ENCODE measurements around the gene SLC9A5. TPM values are rescaled to one million over a fixed set of nuclear protein-coding genes. Genes with fewer than 3 reads are reported as not detected.

Gene SLC9A5
- total and polyA plus RNA-seq, 4 donors: 1.1 to 2.9 (median 1.6) TPM

DNA sequence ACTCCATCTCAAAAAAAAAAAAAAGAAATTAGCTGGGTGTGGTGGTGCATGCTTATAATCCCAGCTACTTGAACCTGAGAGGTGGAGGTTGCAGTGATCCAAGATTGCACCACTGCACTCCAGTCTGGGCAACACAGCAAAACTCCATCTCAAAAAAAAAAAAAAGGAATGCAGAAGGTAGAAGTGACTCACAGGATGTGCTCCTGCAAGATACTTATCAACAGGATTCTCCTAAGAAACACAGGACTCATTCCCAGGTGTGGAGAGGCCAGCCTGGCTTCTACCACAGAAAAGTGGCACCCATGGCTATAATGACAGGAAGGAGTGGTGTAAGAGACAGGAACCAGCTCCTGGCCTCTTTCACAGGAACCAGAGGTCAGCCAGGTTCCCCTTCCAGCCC, 36.0 kb upstream of the SLC9A5 start:
- ATAC-seq (ENCODE audit: low FRiP score): no peak
- intact Hi-C loops (cut with DNase I): no loop called here

DNA sequence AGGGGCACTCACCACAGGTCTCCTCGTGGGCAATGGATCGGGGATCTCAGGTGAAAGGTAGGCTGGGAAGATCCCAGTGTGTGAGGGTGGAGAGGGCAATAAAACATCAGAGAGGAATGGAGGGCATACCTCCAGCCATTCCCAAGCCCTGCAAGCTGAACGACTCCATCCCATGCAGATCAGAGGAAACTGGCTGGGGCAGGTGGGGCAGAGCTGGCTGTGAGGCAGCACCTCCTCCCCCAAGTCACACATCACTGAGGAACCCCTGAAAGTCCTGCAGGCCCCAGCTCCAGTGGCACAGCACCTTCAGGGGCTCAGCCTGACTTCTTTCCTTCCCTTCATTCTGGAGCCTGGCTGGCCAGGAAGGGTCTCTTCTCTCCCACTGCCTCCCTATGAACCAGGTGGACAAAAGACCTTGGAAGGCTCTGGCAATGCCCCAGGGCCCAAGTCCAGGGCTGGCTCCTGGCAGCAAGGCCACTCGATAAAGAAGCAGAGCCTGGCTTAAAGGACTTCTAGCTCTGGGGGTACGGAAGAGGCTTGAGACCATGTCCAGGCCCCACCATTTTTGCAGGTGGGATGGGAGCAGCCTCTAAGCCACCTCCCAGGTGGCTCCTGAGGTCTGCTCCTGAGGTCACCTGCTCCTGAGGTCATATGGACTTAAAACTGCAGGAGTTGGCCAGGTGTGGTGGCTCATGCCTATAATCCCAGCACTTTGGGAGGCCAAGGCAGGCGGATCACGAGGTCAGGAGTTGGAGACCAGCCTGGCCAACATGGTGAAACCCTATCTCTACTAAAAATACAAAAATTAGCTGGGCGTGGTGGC, 35.4 kb upstream of the SLC9A5 start:
- DNase-seq: no peak
- intact Hi-C loops (cut with DNase I): no loop called here
- Histone ChIP-seq H3K27ac (ENCODE audit: low read depth in 1 of 2, low read length in 2 of 2) (no peak overlapping the region), H3K36me3 (ENCODE audit: control insufficient read depth in 1 of 2, insufficient read depth in 2 of 2, low read length in 1 of 2) (no peaks in the 10 kb centered on the region), H3K9me3 (ENCODE audit: control insufficient read depth, low read length) (no peaks in the 10 kb centered on the region), H3K27me3 (ENCODE audit: control insufficient read depth in 1 of 2, insufficient read depth in 2 of 2, low read length in 1 of 2) (no peaks in the 10 kb centered on the region), H3K4me3 (ENCODE audit: low read length in 2 of 2) (no peak overlapping the region), H3K4me1 (ENCODE audit: control insufficient read depth in 1 of 2, insufficient read depth in 2 of 2, low read length in 2 of 2) (no peaks in the 10 kb centered on the region)
- WGBS, 2 donors: 71 to 74% methylated on average over 8 of the region's 8 CpGs
- ATAC-seq (ENCODE audit: low FRiP score): no peak

More for the DNA sequence above, 36.0 kb upstream of the SLC9A5 start:
- no peaks in the 10 kb centered on the region for H3K9me3 ChIP-seq (ENCODE audit: control insufficient read depth, low read length)
- H3K36me3 ChIP-seq (ENCODE audit: control insufficient read depth in 1 of 2, insufficient read depth in 2 of 2, low read length in 1 of 2): no peaks in the 10 kb centered on the region
- H3K4me3 ChIP-seq (ENCODE audit: low read length in 2 of 2): no peak overlapping the region
- H3K27ac ChIP-seq (ENCODE audit: low read depth in 1 of 2, low read length in 2 of 2): no peak overlapping the region
- no peaks in the 10 kb centered on the region for H3K4me1 ChIP-seq (ENCODE audit: control insufficient read depth in 1 of 2, insufficient read depth in 2 of 2, low read length in 2 of 2)
- DNase-seq: no peak
- H3K27me3 ChIP-seq (ENCODE audit: control insufficient read depth in 1 of 2, insufficient read depth in 2 of 2, low read length in 1 of 2): no peaks in the 10 kb centered on the region

DNA sequence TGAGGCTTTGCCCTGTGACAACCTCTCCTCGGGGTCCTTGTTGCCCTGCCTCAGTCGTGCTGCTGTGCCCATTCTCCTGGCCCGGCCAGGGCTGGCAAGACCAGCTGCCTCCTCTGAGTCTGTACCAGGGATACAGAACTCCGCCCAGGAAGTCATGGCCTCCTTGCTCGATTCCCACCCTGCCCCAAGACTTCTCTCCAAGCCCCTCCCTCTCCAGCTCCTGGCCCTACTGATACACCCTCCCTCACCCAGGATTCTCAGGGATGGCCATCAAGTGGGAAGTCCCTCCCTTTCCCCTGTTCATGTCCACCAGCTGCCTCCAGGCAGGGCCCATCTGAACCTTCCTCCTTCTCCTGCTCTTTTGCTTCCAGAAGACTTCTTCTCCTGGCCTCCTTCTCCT, 33.1 kb upstream of the SLC9A5 start:
- no peak overlapping the region for H3K27ac ChIP-seq (ENCODE audit: low read depth in 1 of 2, low read length in 2 of 2)
- H3K9me3 ChIP-seq (ENCODE audit: control insufficient read depth, low read length): no peaks in the 10 kb centered on the region
- ATAC-seq (ENCODE audit: low FRiP score): no peak
- no peak overlapping the region for H3K4me3 ChIP-seq (ENCODE audit: low read length in 2 of 2)
- H3K27me3 ChIP-seq (ENCODE audit: control insufficient read depth in 1 of 2, insufficient read depth in 2 of 2, low read length in 1 of 2): no peaks in the 10 kb centered on the region
- intact Hi-C loops (cut with DNase I): no loop called here
- H3K4me1 ChIP-seq (ENCODE audit: control insufficient read depth in 1 of 2, insufficient read depth in 2 of 2, low read length in 2 of 2): no peaks in the 10 kb centered on the region
- no peak for DNase-seq
- WGBS, 2 donors: 63 to 70% methylated on average over 5 of the region's 5 CpGs
- no peaks in the 10 kb centered on the region for H3K36me3 ChIP-seq (ENCODE audit: control insufficient read depth in 1 of 2, insufficient read depth in 2 of 2, low read length in 1 of 2)

DNA sequence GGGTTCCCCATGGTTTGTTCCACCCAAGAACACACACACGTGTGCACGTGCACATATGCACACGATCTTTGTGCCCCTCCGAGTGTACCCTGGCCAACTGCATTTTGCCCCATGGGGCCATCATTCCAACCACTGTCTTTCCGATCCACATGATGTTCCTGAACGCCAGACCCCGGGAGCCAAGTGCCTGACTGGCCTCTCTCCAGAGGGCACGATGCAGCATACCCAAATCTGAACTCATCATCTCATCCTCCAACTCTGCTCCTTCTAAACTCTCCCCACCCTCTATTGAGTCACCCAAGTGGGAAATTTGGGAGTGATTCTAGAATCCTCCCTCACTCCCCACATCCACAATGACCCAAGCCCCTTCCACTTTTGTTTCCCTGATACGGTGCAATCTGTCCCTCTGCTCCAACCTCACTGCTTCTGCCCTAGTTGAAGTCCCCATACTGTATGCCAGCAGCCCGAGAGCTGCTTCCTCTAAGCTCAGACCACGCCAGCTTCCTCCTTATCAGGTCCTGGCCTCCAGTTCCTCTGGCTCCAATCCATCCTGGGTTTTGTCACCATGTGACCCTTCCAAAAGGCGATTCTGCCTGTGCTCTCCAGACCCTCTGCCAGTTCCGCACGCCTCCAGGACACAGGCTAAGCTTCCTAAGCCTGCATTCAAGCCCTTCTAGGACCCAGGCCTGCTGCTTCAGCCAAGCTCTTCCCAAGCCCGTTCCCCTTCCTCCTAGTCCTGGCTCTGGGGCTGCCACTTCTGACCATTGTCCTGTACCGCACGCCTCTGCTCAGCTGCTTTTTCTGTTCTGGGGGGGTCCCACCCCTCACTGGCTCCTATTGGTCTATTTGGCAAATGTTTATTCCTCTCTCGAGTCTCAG, 31.9 kb upstream of the SLC9A5 start:
- intact Hi-C loops (cut with DNase I): no loop called here
- 58% methylated on average over 18 of the region's 18 CpGs for WGBS, 2 donors
- ATAC-seq (ENCODE audit: low FRiP score) (peak; percentile 72), DNase-seq (peak in 1 of 2 donors; percentile 81)
- Histone ChIP-seq H3K36me3 (ENCODE audit: control insufficient read depth in 1 of 2, insufficient read depth in 2 of 2, low read length in 1 of 2) (no peaks in the 10 kb centered on the region), H3K4me1 (ENCODE audit: control insufficient read depth in 1 of 2, insufficient read depth in 2 of 2, low read length in 2 of 2) (no peaks in the 10 kb centered on the region), H3K27me3 (ENCODE audit: control insufficient read depth in 1 of 2, insufficient read depth in 2 of 2, low read length in 1 of 2) (no peaks in the 10 kb centered on the region), H3K27ac (ENCODE audit: low read depth in 1 of 2, low read length in 2 of 2) (no peak overlapping the region), H3K4me3 (ENCODE audit: low read length in 2 of 2) (no peak overlapping the region), H3K9me3 (ENCODE audit: control insufficient read depth, low read length) (no peaks in the 10 kb centered on the region)

DNA sequence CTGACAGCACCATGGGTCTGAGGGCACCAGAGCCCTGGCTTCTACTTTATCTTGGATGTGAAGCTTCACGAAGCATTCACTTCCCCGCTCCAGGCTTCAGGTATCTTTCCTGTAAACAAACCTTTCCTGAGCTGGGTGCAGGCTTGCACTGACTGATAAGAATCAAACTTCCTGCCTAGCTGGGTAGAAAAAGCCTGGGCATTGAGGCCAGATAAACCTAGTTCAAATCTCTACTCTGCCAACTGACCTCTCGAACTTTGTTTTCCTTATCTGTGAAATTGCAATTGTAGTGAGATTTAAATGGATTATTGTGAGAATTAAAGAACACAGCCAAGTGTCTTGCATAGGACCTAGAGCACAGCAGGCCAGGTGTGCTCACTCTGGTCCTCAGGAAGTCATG, 24.8 kb upstream of the SLC9A5 start:
- H3K4me3 ChIP-seq (ENCODE audit: low read length in 2 of 2): no peak overlapping the region
- DNase-seq (no peak), ATAC-seq (ENCODE audit: low FRiP score) (no peak)
- H3K27ac ChIP-seq (ENCODE audit: low read depth in 1 of 2, low read length in 2 of 2): no peak overlapping the region
- no peaks in the 10 kb centered on the region for H3K9me3 ChIP-seq (ENCODE audit: control insufficient read depth, low read length)
- no peaks in the 10 kb centered on the region for H3K27me3 ChIP-seq (ENCODE audit: control insufficient read depth in 1 of 2, insufficient read depth in 2 of 2, low read length in 1 of 2)
- no peaks in the 10 kb centered on the region for H3K36me3 ChIP-seq (ENCODE audit: control insufficient read depth in 1 of 2, insufficient read depth in 2 of 2, low read length in 1 of 2)
- intact Hi-C loops (cut with DNase I): no loop called here
- H3K4me1 ChIP-seq (ENCODE audit: control insufficient read depth in 1 of 2, insufficient read depth in 2 of 2, low read length in 2 of 2): no peaks in the 10 kb centered on the region
- 74 to 78% methylated on average over 3 of the region's 3 CpGs for WGBS, 2 donors

DNA sequence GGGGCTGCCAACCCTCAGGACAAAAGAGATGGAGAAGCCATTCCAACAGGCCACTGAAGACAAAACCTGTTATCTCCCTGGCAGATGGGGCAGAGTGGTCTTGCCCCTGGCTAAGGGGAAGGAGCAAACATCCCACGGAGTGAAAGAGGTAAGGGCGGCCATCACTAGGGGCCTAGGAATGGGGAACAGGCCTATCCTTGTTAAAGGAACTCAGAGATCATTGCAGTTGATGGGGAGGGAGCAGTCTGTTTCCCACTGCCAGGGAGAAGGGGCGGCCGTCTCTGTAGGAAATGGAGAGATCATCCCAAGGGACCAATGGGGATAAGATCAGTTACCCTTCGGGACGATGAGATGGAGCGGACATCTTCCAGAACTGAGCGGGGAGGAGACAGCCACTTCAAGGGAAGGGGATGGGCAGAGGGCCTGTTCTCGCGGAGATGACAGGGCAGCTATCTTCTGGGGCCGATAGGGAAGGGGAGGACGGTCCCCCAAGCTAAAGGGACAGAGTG, 22.4 kb upstream of the SLC9A5 start:
- Histone ChIP-seq H3K27me3 (ENCODE audit: control insufficient read depth in 1 of 2, insufficient read depth in 2 of 2, low read length in 1 of 2) (no peaks in the 10 kb centered on the region), H3K27ac (ENCODE audit: low read depth in 1 of 2, low read length in 2 of 2) (peak overlapping the region in 1 of 2 donors; percentile 20), H3K4me1 (ENCODE audit: control insufficient read depth in 1 of 2, insufficient read depth in 2 of 2, low read length in 2 of 2) (no peaks in the 10 kb centered on the region), H3K9me3 (ENCODE audit: control insufficient read depth, low read length) (no peaks in the 10 kb centered on the region), H3K4me3 (ENCODE audit: low read length in 2 of 2) (peak overlapping the region; percentile 39 to 56), H3K36me3 (ENCODE audit: control insufficient read depth in 1 of 2, insufficient read depth in 2 of 2, low read length in 1 of 2) (peaks cover 0 to 4% of the 10 kb centered on the region in 2 donors)
- DNase-seq: no peak
- peak; percentile 30 for ATAC-seq (ENCODE audit: low FRiP score)
- intact Hi-C loops (cut with DNase I): loop anchor here in 1 of 2 donors (5.0 kb wide), 1 partner anchor 34 kb away; the partner anchor contains the start of genes E2F4 and EXOC3L1
- WGBS, 2 donors: 7 to 8% methylated on average over 12 of the region's 12 CpGs

DNA sequence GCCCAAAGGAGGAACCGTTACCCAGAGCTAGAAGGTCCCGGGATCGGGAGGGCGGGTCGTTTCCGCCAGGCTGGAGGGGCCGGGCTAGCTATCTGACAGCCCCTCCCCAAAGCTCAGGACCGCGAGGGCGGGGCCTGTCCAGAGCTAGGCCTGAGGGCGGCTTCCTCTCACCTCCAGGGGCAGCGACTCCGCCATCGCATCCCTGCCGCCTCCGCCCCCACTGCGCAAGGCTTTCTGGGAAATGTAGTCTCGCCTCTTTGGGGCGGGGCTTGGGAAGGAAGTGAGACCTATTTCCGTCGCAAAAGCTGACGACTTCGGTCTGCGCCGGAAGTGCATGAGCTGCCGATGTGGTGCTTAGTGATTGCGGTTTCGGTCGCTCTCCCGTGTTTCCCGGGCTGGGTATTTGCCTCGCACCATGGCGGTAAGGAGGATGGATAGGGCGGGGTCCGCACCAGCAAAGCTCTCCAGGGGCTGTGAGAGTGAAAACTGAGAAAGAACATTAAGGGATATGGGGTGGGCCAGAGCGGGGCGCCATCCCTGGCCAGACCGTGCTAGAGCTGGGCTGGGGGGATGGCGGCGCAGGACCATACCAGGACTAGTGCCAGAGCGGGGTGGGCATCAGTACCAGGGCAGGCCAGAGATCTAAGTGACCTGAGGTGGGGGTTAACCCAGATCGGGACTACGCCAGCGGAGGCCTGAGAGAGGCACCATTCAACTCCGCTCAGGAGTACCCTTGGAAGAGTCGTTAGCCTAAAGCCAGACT, 21.8 kb upstream of the SLC9A5 start, which contains the start of gene TMEM208:
TSS of gene TMEM208 (plus strand) at position 327 of the 763 bp plus-strand sequence. CDS start at position 416, 89 bp downstream.
- intact Hi-C loops (cut with DNase I): loop anchor here in 1 of 2 donors (5.0 kb wide), 1 partner anchor 35 kb away; the partner anchor contains the start of genes E2F4 and EXOC3L1

DNA sequence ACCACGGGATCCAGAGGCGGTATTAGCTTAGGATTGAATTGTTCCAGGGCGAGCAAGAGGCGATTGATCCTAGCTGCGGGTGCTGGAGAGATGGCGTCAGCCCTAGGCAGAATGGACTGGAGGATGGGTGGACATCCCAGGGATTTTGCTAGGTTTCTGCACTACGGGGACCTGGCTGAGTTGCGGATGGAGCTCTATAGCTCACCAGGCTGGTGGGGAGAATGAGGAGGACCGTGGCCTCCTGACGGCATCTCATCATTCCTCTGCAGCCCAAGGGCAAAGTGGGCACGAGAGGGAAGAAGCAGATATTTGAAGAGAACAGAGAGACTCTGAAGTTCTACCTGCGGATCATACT, 21.2 kb upstream of the SLC9A5 start:
- Histone ChIP-seq H3K36me3 (ENCODE audit: control insufficient read depth in 1 of 2, insufficient read depth in 2 of 2, low read length in 1 of 2) (peaks cover 0 to 4% of the 10 kb centered on the region in 2 donors), H3K27me3 (ENCODE audit: control insufficient read depth in 1 of 2, insufficient read depth in 2 of 2, low read length in 1 of 2) (no peaks in the 10 kb centered on the region), H3K9me3 (ENCODE audit: control insufficient read depth, low read length) (no peaks in the 10 kb centered on the region), H3K4me1 (ENCODE audit: control insufficient read depth in 1 of 2, insufficient read depth in 2 of 2, low read length in 2 of 2) (no peaks in the 10 kb centered on the region), H3K4me3 (ENCODE audit: low read length in 2 of 2) (peak overlapping the region; percentile 77), H3K27ac (ENCODE audit: low read depth in 1 of 2, low read length in 2 of 2) (no peak overlapping the region)
- intact Hi-C loops (cut with DNase I): loop anchor here in 1 of 2 donors (5.0 kb wide), 1 partner anchor 35 kb away; the partner anchor contains the start of genes E2F4 and EXOC3L1
- no peak for DNase-seq
- ATAC-seq (ENCODE audit: low FRiP score): no peak
- WGBS, 2 donors: 12 to 13% methylated on average over 12 of the region's 12 CpGs

More for the DNA sequence above, 21.8 kb upstream of the SLC9A5 start, which contains the start of gene TMEM208:
- peak within 1 kb of the TSS; percentile 77 for H3K4me3 ChIP-seq (ENCODE audit: low read length in 2 of 2)
- H3K4me1 ChIP-seq (ENCODE audit: control insufficient read depth in 1 of 2, insufficient read depth in 2 of 2, low read length in 2 of 2): no peaks in the 10 kb centered on the region
- H3K9me3 ChIP-seq (ENCODE audit: control insufficient read depth, low read length): no peaks in the 10 kb centered on the region
- ATAC-seq (ENCODE audit: low FRiP score) (peak; percentile 97), DNase-seq (peak; percentile 98 to 99)
- WGBS, 2 donors: 0% methylated on average over 36 to 46 of the region's 46 CpGs
- H3K36me3 ChIP-seq (ENCODE audit: control insufficient read depth in 1 of 2, insufficient read depth in 2 of 2, low read length in 1 of 2): peaks cover 0 to 4% of the 10 kb centered on the region in 2 donors
- H3K27ac ChIP-seq (ENCODE audit: low read depth in 1 of 2, low read length in 2 of 2): peak within 1 kb of the TSS in 1 of 2 donors; percentile 48
- H3K27me3 ChIP-seq (ENCODE audit: control insufficient read depth in 1 of 2, insufficient read depth in 2 of 2, low read length in 1 of 2): no peaks in the 10 kb centered on the region

Measured in aorta (tissue), 5 donors.